SKM-1 treated with dmso at 0.1 percent for 144 hours (cell line): ENCODE results near the gene NFASC.

Source experiments
- DNase-seq: peaks from one replicate; lab custom pipeline; 2025; ENCODE audit not compliant: unreplicated experiment; lab: John Stamatoyannopoulos, UW

NFASC gene

GRCh38 chr1:205058853-205059252 is 188.2 kb downstream of the NFASC start:
- no peak for DNase-seq

- DNase-seq = no peak
Measured at GRCh38 chr1:205059660-205060059, 189.0 kb downstream of the NFASC start.

GRCh38 chr1:205060746-205061145 is 190.1 kb downstream of the NFASC start:
- DNase-seq = no peak

- no peak for DNase-seq
Measured at GRCh38 chr1:205061227-205061626, 190.6 kb downstream of the NFASC start.

- peak; percentile 71 for DNase-seq
Measured at GRCh38 chr1:205061665-205062069, 191.0 kb downstream of the NFASC start.

- DNase-seq = no peak
Measured at GRCh38 chr1:205062319-205062718, 191.7 kb downstream of the NFASC start.

GRCh38 chr1:205062895-205063294 is 192.2 kb downstream of the NFASC start:
- DNase-seq = no peak

GRCh38 chr1:205064301-205064700 is 193.6 kb downstream of the NFASC start:
- no peak for DNase-seq

GRCh38 chr1:205064741-205065316 is 194.2 kb downstream of the NFASC start:
- no peak for DNase-seq

- no peak for DNase-seq
Measured at GRCh38 chr1:205065666-205066065, 195.0 kb downstream of the NFASC start.

GRCh38 chr1:205066141-205066818 is 195.6 kb downstream of the NFASC start:
- DNase-seq = no peak

GRCh38 chr1:205067031-205067430 is 196.4 kb downstream of the NFASC start:
- no peak for DNase-seq

GRCh38 chr1:205068001-205068400 is 197.3 kb downstream of the NFASC start:
- no peak for DNase-seq

- DNase-seq = no peak
Measured at GRCh38 chr1:205068457-205069040, 197.9 kb downstream of the NFASC start.

- no peak for DNase-seq
Measured at GRCh38 chr1:205069371-205070125, 198.9 kb downstream of the NFASC start.

GRCh38 chr1:205071028-205071409 is 200.4 kb downstream of the NFASC start:
- no peak for DNase-seq

GRCh38 chr1:205071801-205072200 is 201.1 kb downstream of the NFASC start:
- no peak for DNase-seq

GRCh38 chr1:205072286-205072685 is 201.6 kb downstream of the NFASC start:
- DNase-seq = no peak
